Measurements from ENCODE around the gene CSGALNACT2. TPM values are rescaled to one million over a fixed set of nuclear protein-coding genes. Genes with fewer than 3 reads are reported as not detected.

The CSGALNACT2 gene
- total RNA-seq, 2 experiments from 2014 or later: 13.2 to 33.6 TPM

DNA sequence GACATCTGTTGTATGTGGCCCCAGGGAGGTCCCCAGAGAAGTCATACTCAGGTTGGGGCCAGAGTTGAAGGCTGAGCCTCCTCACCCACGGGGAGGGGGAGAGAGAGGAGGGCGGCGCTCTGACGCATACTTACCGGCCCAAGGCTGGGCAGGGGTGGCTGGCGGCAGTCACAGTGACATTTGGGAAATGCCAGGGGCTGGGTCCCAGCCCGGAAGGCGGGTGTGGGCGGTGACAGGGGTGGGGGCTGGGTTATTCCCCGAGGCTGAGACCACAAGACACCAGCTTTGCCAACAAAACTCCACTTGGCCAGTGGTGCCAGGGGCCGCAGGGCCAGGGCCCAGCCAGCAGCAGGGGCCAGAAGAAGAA lies 87.5 kb downstream of the CSGALNACT2 start:
- DNase-seq (ENCODE audit: low spot score): no peak
- H3K9me2 ChIP-seq (ENCODE audit: insufficient read depth, low read length): no peaks in the 10 kb centered on the region
- H3K36me3 ChIP-seq (ENCODE audit: insufficient read depth, low read length): no peaks in the 10 kb centered on the region
- no peak for TF ChIP-seq EZH2phosphoT487 (IDR thresholded peaks at IDR 0.05; ENCODE audit: borderline replicate concordance, low read depth, low read length)
- TF ChIP-seq, protein P1, sequence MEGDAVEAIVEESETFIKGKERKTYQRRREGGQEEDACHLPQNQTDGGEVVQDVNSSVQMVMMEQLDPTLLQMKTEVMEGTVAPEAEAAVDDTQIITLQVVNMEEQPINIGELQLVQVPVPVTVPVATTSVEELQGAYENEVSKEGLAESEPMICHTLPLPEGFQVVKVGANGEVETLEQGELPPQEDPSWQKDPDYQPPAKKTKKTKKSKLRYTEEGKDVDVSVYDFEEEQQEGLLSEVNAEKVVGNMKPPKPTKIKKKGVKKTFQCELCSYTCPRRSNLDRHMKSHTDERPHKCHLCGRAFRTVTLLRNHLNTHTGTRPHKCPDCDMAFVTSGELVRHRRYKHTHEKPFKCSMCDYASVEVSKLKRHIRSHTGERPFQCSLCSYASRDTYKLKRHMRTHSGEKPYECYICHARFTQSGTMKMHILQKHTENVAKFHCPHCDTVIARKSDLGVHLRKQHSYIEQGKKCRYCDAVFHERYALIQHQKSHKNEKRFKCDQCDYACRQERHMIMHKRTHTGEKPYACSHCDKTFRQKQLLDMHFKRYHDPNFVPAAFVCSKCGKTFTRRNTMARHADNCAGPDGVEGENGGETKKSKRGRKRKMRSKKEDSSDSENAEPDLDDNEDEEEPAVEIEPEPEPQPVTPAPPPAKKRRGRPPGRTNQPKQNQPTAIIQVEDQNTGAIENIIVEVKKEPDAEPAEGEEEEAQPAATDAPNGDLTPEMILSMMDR (conservative IDR thresholded peaks at IDR 0.05; ENCODE audit: low read length): no peak
- no peak overlapping the region for H3K4me3 ChIP-seq (ENCODE audit: low read depth, low read length, poor library complexity, severe bottlenecking)
- no peaks in the 10 kb centered on the region for H3K9me3 ChIP-seq (ENCODE audit: low read length)
- CTCF ChIA-PET (ENCODE audit: unreplicated experiment): no interaction called here
- H3K27ac ChIP-seq (ENCODE audit: low read depth, low read length, poor library complexity, severe bottlenecking): no peak overlapping the region
- intact Hi-C loops (cut with micrococcal nuclease; ENCODE audit: unreplicated experiment): no loop called here
- H2AFZ ChIP-seq (ENCODE audit: low read length): no peak overlapping the region
- POLR2A ChIA-PET: interaction anchor here (0.5 to 0.9 kb wide), 2 partner anchors 172 to 227 kb away, joined by 3 to 4 read pairs; no protein-coding TSS in a partner anchor
- no peaks in the 10 kb centered on the region for H3K79me2 ChIP-seq (ENCODE audit: insufficient read depth, low read depth, low read length)
- no peak overlapping the region for H3K4me2 ChIP-seq (ENCODE audit: low read length)
- BruUV-seq (replicated peaks): no TSS peak
- no peaks in the 10 kb centered on the region for H4K20me1 ChIP-seq (ENCODE audit: insufficient read depth, low read length)
- peaks cover 12% of the 10 kb centered on the region for H3K4me1 ChIP-seq (ENCODE audit: insufficient read depth, low read length, poor library complexity, severe bottlenecking)

DNA sequence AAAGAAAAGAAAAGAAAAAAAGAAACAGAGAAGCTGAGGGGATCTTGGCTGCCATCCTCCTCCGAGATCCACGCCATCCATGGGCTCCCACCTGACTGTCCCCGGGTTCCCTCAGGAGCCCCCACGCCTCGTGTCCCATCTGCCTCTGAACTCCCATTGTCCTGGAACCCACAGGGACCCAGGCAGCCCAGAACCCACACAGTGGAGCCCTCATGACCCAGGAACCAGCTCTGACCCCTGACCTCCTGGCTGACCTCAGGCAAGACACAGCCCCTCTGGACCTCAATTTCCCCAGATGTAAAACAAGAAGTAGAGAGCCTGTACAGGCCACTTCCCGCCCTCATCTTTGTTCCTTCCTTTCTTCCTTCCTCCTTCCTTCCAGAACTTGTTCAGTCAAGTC lies 88.2 kb downstream of the CSGALNACT2 start:
- CTCF ChIA-PET (ENCODE audit: unreplicated experiment): no interaction called here
- no TSS peak for BruUV-seq (replicated peaks)

More for the DNA sequence above, 88.2 kb downstream of the CSGALNACT2 start:
- no peak for TF ChIP-seq EZH2phosphoT487 (IDR thresholded peaks at IDR 0.05; ENCODE audit: borderline replicate concordance, low read depth, low read length)
- TF ChIP-seq, protein P1 (conservative IDR thresholded peaks at IDR 0.05; ENCODE audit: low read length): no peak
- Histone ChIP-seq H3K27ac (ENCODE audit: low read depth, low read length, poor library complexity, severe bottlenecking) (no peak overlapping the region), H3K4me3 (ENCODE audit: low read depth, low read length, poor library complexity, severe bottlenecking) (no peak overlapping the region), H3K36me3 (ENCODE audit: insufficient read depth, low read length) (no peaks in the 10 kb centered on the region), H4K20me1 (ENCODE audit: insufficient read depth, low read length) (no peaks in the 10 kb centered on the region), H3K9me2 (ENCODE audit: insufficient read depth, low read length) (no peaks in the 10 kb centered on the region), H3K4me1 (ENCODE audit: insufficient read depth, low read length, poor library complexity, severe bottlenecking) (peaks cover 15% of the 10 kb centered on the region), H3K79me2 (ENCODE audit: insufficient read depth, low read depth, low read length) (no peaks in the 10 kb centered on the region), H2AFZ (ENCODE audit: low read length) (no peak overlapping the region), H3K4me2 (ENCODE audit: low read length) (no peak overlapping the region), H3K9me3 (ENCODE audit: low read length) (no peaks in the 10 kb centered on the region)
- intact Hi-C loops (cut with micrococcal nuclease; ENCODE audit: unreplicated experiment): no loop called here
- no peak for DNase-seq (ENCODE audit: low spot score)
- POLR2A ChIA-PET: interaction anchor here (0.9 kb wide), 1 partner anchor 226 kb away, joined by 3 read pairs; no protein-coding TSS in a partner anchor
